GM12873 (cell line): ENCODE data around the gene RNF144A.

Source experiments
- TF ChIP-seq, protein P1 (sequence below): IDR thresholded peaks from 2 replicates; pipeline ENCODE4 v1.5.1; 2012; ENCODE audit warnings: low read depth, mild to moderate bottlenecking, moderate library complexity, low read length, control low read depth; ENCODE audit not compliant: insufficient read depth; ENCODE audit errors: missing control alignments

The RNF144A gene

DNA sequence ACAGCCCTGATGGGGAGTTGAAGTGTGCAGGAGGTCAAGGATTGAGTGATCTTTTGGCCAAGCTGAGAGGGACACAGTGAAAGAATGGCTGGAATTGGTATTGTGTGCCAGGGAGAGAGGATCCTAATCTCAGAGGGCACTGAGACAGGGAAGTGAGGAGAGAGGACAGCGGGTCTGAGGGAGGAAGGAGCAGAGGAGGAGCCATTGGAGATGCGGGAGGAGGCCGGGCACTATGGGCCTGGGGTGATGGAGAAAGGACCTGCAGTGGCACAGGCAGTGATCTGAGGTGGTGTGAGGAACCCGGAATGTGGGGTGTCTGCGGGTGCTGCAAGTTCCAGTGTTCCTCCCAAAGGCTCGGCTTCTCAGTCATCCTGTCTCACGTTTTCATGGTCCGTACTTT, 26.8 kb downstream of the RNF144A start:
- TF ChIP-seq, protein P1, sequence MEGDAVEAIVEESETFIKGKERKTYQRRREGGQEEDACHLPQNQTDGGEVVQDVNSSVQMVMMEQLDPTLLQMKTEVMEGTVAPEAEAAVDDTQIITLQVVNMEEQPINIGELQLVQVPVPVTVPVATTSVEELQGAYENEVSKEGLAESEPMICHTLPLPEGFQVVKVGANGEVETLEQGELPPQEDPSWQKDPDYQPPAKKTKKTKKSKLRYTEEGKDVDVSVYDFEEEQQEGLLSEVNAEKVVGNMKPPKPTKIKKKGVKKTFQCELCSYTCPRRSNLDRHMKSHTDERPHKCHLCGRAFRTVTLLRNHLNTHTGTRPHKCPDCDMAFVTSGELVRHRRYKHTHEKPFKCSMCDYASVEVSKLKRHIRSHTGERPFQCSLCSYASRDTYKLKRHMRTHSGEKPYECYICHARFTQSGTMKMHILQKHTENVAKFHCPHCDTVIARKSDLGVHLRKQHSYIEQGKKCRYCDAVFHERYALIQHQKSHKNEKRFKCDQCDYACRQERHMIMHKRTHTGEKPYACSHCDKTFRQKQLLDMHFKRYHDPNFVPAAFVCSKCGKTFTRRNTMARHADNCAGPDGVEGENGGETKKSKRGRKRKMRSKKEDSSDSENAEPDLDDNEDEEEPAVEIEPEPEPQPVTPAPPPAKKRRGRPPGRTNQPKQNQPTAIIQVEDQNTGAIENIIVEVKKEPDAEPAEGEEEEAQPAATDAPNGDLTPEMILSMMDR, result no peak

DNA sequence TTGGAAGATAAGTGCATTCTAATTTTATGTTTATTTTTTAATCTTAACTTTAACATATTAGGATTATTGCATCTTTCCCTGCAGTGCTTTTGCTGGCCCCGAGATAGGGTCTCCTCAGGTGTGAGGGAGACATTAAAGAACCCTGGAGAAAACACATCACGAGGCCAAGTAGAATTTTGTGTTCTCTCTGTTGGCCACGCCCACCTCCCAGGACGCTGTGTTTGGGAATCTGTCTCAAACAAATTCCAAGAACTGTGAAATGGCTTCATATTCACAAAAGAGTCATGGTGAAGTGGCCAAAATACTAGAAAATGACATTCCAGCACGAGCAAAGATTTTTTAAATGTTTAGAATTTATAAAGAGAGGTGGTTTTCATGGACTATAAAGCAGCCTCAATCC, 27.3 kb downstream of the RNF144A start:
- TF ChIP-seq, protein P1, result no peak

DNA sequence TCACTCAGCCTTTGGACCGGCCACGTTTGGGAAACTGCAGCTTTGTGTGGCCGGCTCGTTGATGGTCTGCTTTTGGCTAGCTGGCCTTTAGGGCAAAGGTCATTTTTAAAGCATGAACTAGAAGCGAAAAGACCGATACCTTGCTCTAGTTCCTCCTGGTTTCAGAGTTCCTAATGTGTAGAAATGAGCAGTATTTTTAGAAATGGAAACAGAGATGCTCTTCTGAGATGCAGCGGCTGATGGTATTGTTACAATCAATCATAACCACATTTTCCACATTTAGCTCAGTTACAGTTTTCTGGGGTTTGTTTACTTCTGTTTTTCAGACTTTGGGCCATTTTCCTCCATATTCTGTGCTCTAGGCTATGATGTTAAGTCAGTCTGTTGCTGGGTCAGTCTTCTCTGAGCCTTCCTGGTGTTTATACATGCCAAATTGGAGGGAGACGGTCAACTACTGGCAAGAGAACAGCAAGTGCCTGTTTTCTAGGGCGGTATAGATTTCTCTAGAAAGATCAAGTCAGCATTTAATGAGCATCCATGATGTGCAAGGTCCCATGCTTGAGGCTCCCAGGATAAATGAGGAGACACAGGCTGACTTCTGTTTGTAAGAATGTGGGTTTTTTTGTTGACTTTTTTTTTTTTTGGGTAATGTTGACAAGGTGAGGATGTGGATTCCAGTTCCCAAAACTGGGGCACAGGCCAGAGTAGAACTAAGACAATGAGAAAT, 28.0 kb downstream of the RNF144A start:
- TF ChIP-seq, protein P1, result no peak

DNA sequence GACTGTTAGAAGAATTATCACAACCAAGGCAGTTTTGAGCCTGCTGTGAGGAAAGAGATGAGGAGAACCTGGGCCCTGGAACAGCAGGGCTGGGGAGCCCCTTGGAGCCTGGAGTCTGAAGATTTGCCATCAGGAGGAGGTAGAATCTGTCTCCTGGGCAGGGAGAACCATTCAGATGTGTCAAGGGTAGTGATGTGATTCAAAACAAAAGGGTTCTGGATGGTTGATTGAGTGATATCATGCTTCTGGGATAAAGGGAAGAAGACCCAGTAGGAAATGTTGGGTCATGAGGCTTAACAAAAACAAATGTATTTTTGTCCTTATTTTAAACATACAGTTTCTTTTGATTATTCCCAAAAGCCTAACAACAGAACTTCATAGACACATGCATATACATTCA, 28.6 kb downstream of the RNF144A start:
- TF ChIP-seq, protein P1, result no peak

DNA sequence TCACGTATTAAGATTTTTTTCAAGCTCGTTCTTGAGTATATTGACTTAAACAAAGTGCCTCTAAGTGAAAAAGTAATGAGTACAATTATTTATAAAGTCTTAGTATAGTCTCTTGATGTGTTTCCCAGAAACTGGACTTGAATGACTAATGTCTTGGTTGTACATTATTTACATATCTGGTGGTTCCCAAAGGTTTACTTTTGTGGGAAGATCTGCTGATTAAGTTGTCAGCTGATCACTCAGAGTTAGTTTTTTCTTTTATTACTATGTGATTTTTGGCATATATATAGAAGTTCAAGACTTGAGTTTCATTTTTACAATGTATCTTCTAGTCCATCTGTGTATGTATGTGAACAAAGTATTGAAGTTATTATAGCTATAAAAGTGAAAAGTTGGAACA, 29.5 kb downstream of the RNF144A start:
- TF ChIP-seq, protein P1, result no peak

DNA sequence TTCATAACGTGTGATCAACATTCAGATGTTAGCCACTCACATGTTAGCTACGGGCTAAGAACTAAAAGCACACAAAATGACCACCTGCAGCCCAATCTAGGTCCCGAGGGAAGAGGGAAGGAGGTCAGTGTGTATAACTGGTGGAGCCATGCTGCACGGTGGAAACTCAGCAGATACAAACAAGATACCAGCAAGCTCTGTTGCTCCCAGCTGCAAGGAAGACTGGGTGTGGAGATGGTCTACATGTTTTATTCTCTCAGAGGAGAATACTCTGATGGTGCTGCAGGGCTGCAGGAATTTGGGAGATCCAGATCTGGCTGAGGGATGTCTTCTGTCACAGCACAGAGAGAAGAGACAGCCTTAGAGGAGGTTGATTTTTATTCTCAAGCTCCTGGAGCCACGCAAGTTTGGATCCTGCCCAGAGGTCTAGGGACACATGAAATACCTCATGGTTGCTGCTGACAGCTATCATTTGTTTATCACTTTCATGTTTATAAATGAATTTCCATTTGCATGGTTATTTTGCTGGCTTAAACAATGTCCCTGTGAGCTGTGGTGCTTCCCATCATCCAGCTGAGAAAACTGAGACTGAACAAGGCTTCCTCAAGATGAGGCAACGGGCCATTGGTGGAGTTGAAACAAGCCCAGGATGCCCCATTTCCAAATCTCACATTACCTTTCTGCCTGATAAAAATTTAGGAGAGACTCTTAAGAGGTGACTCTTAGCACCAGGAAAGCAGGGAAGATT, 30.9 kb downstream of the RNF144A start:
- TF ChIP-seq, protein P1, result no peak

DNA sequence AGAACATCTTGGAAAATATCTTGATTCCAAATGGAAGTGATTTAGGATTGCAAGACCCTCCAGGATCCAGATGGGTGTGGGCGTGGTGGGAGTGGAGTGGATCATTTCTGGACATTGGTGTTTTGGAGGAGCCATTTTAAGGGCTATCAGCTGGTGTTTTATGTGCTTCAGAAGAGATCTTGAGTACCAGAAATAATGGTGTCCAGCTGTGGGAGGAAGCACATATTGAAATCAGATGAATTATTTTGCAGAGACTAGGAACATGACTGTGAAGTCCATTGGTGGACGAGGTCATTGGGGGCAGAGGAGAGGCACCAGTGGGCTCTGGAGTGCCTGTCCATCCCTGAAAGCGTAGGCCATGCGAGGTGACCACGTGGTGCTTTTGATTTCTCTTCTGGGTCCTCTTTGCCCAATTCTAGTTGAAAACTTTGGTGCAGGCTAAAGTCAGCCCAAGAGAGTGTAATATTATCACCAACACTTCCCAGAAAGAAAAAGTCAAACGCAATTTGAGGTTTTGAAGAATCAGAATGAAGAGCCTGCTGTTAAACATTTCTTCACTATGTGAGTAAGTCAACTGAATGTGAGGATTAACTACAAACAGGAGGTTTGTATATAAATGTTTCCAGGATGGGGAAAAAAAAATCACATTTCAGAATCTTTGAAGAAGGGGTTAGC, 31.6 kb downstream of the RNF144A start:
- TF ChIP-seq, protein P1, result no peak
